PC-9 (cell line): ENCODE measurements around the gene PCYT2. TPM values are rescaled to one million over a fixed set of nuclear protein-coding genes. Genes with fewer than 3 reads are reported as not detected.

Source experiments
- BruUV-seq: library from RNA; stranded (reverse); fragments of 400-500 nt; replicated peaks from 2 replicates; lab custom pipeline; 2021; lab: Mats Ljungman, UMichigan
- CTCF ChIA-PET: fragments of 300-600 bp; sonication (Branson Sonifier 250); formaldehyde crosslinking; loops from one replicate; lab custom pipeline; 2022; ENCODE audit warnings: antibody characterized with exemption; lab: Charles Lee
- POLR2A ChIA-PET: fragments of 300-600 bp; sonication (Branson Sonifier 250); formaldehyde crosslinking; loops from one replicate; lab custom pipeline; 2022; ENCODE audit warnings: antibody characterized with exemption; ENCODE audit not compliant: unreplicated experiment; lab: Charles Lee
- DNase-seq, 2 experiments: peaks; one replicate each; pipeline versions ENCODE4 v3.0.0 to v3.0.0-alpha.2; 2015 to 2022; ENCODE audit warnings: mixed read lengths in 1 of 2
- H2AFZ ChIP-seq: fragments of 200-600 bp; sonication (generic); 2 replicates; pipeline ENCODE4 v1.8.1; 2017; ENCODE audit warnings: antibody characterized with exemption
- H3F3A ChIP-seq: fragments of 200-600 bp; sonication (generic); 2 replicates; pipeline ENCODE4 v1.8.1; 2017; ENCODE audit warnings: antibody characterized with exemption, mild to moderate bottlenecking, low read depth; ENCODE audit not compliant: insufficient read depth
- H3K27ac ChIP-seq: fragments of 200-600 bp; sonication (generic); 2 replicates; pipeline ENCODE4 v1.6.1; 2016; ENCODE audit warnings: mixed run types
- H3K27me3 ChIP-seq: fragments of 200-600 bp; sonication (generic); 2 replicates; pipeline ENCODE4 v1.6.1; 2016; ENCODE audit warnings: low read depth, mixed run types; ENCODE audit not compliant: insufficient read depth
- H3K36me3 ChIP-seq: fragments of 200-600 bp; sonication (generic); 2 replicates; pipeline ENCODE4 v1.6.1; 2016; ENCODE audit warnings: low read depth, mixed run types
- H3K4me1 ChIP-seq: fragments of 200-600 bp; sonication (generic); replicated peaks from 2 replicates; pipeline ENCODE4 v1.6.1; 2016; ENCODE audit warnings: mixed run types; ENCODE audit not compliant: insufficient read depth
- H3K4me2 ChIP-seq: fragments of 200-600 bp; sonication (generic); 2 replicates; pipeline ENCODE4 v1.6.1; 2017; ENCODE audit warnings: mixed run types
- H3K4me3 ChIP-seq: fragments of 200-600 bp; sonication (generic); 2 replicates; pipeline ENCODE4 v1.6.1; 2016; ENCODE audit warnings: mixed run types
- H3K79me2 ChIP-seq: fragments of 200-600 bp; sonication (generic); 2 replicates; pipeline ENCODE4 v1.6.1; 2017; ENCODE audit warnings: low read depth, mixed run types
- H3K9me2 ChIP-seq: fragments of 200-600 bp; sonication (generic); 2 replicates; pipeline ENCODE4 v1.8.1; 2017; ENCODE audit warnings: mild to moderate bottlenecking; ENCODE audit not compliant: insufficient read depth
- H3K9me3 ChIP-seq: fragments of 200-600 bp; sonication (generic); 2 replicates; pipeline ENCODE4 v1.8.1; 2016; ENCODE audit warnings: low read depth; ENCODE audit not compliant: insufficient read depth
- H4K20me1 ChIP-seq: fragments of 200-600 bp; sonication (generic); 2 replicates; pipeline ENCODE4 v1.8.1; 2017; ENCODE audit not compliant: insufficient read depth
- EZH2 ChIP-seq: fragments of 200-600 bp; sonication (generic); IDR thresholded peaks from 2 replicates; pipeline ENCODE4 v1.8.0; 2017; ENCODE audit warnings: antibody characterized with exemption, low read depth
- intact Hi-C: fragments of 100-400 bp; cut with micrococcal nuclease; formaldehyde crosslinking; loops from one replicate; pipeline ENCODE4 v1.10.0; 2022; ENCODE audit not compliant: unreplicated experiment
- total RNA-seq: library from RNA; stranded (reverse); gene quantifications from 2 replicates; pipeline ENCODE4 v1.2.3, GENCODE V29; 2021
- TF ChIP-seq, protein P1 (sequence below): fragments of 200-600 bp; sonication (generic); conservative IDR thresholded peaks from 2 replicates; pipeline ENCODE4 v1.6.1; 2017; ENCODE audit warnings: mixed run types, antibody characterized with exemption, mild to moderate bottlenecking, moderate library complexity

Gene PCYT2
- total RNA-seq, 1 experiment from 2014 or later = 82.2 TPM

DNA sequence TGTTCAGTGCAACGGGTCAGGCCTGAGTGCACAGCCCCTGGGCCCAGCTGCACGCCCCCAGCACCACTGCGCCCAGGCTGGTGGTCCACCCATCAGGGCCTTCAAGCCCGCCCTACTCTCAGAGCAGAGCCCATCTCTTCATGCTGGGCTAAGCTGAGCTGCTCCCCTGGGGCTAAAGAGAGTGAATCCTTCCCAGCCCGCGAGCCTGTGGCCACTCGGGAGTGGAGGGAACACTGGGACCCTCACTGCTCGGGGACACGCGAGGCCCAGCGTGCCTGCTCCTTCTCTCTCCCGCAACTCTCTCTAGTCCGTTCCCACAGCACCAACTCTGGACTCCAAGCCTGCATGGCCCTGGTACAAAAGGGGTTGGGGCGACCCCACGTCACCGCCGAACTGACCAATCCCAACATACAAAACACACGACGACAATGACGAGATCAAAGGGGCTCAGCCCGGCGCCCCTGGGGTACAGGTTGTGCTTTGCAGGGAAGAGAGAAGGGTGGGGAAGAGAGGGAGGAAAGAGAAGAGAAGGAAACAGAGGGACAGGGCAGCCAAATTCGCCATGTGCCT lies 10.9 kb upstream of the PCYT2 start:
- TSS peak; percentile 10 for BruUV-seq
- Histone ChIP-seq H3K27me3 (no peaks in the 10 kb centered on the region), H3K4me1 (peaks cover 58% of the 10 kb centered on the region), H3K4me3 (no peak overlapping the region; the same call in 1 of the 2 replicates), H3K79me2 (peaks cover 79% of the 10 kb centered on the region), H4K20me1 (peaks cover 17% of the 10 kb centered on the region), H3K4me2 (peak overlapping the region; percentile 86; the same call in 1 of the 2 replicates), H3F3A (peaks cover 41% of the 10 kb centered on the region; the same call in 1 of the 2 replicates), H3K27ac (no peak overlapping the region; the same call in 1 of the 2 replicates), H3K36me3 (no peaks in the 10 kb centered on the region), H3K9me2 (no peaks in the 10 kb centered on the region), H3K9me3 (no peaks in the 10 kb centered on the region), H2AFZ (no peak overlapping the region)
- no peak for DNase-seq
- intact Hi-C loops = no loop called here
- CTCF ChIA-PET = no interaction called here
- POLR2A ChIA-PET = interaction anchor here (1.2 kb wide), 1 partner anchor 219 kb away, joined by 8 read pairs; the partner anchor contains the start of gene MRPL12
- TF ChIP-seq, protein P1, sequence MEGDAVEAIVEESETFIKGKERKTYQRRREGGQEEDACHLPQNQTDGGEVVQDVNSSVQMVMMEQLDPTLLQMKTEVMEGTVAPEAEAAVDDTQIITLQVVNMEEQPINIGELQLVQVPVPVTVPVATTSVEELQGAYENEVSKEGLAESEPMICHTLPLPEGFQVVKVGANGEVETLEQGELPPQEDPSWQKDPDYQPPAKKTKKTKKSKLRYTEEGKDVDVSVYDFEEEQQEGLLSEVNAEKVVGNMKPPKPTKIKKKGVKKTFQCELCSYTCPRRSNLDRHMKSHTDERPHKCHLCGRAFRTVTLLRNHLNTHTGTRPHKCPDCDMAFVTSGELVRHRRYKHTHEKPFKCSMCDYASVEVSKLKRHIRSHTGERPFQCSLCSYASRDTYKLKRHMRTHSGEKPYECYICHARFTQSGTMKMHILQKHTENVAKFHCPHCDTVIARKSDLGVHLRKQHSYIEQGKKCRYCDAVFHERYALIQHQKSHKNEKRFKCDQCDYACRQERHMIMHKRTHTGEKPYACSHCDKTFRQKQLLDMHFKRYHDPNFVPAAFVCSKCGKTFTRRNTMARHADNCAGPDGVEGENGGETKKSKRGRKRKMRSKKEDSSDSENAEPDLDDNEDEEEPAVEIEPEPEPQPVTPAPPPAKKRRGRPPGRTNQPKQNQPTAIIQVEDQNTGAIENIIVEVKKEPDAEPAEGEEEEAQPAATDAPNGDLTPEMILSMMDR = no peak
- TF ChIP-seq EZH2 = no peak

DNA sequence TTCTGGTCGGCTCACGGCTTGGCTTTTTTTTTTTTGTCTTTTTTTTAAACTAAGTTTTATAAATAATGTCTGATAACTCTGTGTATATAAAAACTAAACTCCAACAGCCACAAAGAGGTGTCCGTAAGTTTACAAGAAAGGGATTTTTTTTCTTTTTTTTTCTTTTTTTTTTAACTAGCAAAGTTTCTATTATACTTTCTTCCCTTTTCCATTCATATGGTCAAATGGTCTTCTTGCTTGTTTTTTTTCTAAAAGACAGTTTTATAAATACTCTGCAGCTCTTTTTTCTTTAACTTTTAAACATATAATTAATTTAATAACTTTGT lies 10.3 kb upstream of the PCYT2 start:
- no TSS peak for BruUV-seq
- no peaks in the 10 kb centered on the region for H3K36me3 ChIP-seq
- no peaks in the 10 kb centered on the region for H3K9me2 ChIP-seq
- ChIA-PET CTCF (no interaction called here), POLR2A (no interaction called here)
- no peak overlapping the region for H3K4me3 ChIP-seq
- DNase-seq = no peak
- no peak overlapping the region for H3K27ac ChIP-seq
- peaks cover 59% of the 10 kb centered on the region for H3K4me1 ChIP-seq
- peaks cover 47% of the 10 kb centered on the region for H3F3A ChIP-seq
- H3K4me2 ChIP-seq = no peak overlapping the region
- H2AFZ ChIP-seq = no peak overlapping the region
- H3K27me3 ChIP-seq = no peaks in the 10 kb centered on the region
- H3K79me2 ChIP-seq = peaks cover 78% of the 10 kb centered on the region
- peaks cover 17% of the 10 kb centered on the region for H4K20me1 ChIP-seq
- intact Hi-C loops = no loop called here
- TF ChIP-seq EZH2 = no peak
- H3K9me3 ChIP-seq = no peaks in the 10 kb centered on the region

DNA sequence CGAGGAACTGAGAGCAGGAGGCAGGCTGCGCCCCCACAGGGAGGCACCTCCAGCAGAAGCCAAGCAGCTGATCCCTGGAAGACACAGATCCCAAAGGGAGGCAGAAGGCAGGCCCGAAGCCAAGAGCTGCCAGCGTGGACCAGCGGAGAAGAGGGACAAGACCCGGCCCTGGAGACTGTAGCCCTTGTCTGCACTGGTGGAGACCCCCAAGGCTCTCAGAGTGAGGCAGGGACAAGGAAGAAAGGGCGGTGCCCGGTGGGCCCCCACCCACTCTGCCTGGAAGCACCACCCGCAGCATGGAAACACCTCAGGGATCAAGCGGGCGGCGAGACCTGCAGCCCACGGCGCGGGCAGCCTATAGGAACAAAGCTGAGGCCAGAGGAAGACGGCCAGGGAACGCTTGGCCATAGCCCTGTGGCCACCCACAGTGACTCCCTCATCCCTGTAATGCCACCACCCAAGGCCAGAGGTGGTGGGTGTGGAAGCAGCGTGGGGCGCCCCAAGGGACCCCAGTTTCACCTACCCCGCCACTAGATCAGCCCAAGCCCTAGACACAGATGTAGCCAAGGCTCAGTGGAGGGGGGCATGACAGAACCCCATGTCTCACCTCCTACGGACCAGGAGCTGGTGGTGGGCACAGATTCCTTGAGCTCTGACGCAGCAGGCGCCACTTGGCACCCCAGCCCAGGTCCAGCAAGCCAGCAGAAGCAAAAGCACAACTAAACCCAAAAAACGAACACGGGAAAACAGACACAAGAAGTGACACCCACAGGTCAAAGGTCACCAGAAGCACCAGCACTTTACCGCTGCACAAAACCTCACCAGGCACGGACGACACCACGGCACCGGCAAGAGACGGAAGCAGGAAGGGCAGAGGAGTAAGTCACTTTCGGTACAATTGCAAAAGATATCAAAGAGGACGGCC lies 9.7 kb upstream of the PCYT2 start:
- H3K9me3 ChIP-seq = no peaks in the 10 kb centered on the region
- no peaks in the 10 kb centered on the region for H3K27me3 ChIP-seq
- intact Hi-C loops = no loop called here
- no peak overlapping the region for H3K27ac ChIP-seq
- no TSS peak for BruUV-seq
- H4K20me1 ChIP-seq = peaks cover 14% of the 10 kb centered on the region
- DNase-seq = no peak
- no peaks in the 10 kb centered on the region for H3K36me3 ChIP-seq
- peaks cover 76% of the 10 kb centered on the region for H3K79me2 ChIP-seq
- H2AFZ ChIP-seq = no peak overlapping the region
- H3K4me3 ChIP-seq = no peak overlapping the region
- TF ChIP-seq, protein P1 = no peak
- TF ChIP-seq EZH2 = no peak
- peaks cover 61% of the 10 kb centered on the region for H3K4me1 ChIP-seq
- ChIA-PET CTCF (no interaction called here), POLR2A (interaction anchor here (0.6 kb wide), 2 partner anchors 47 to 178 kb away, joined by 4 to 6 read pairs; no protein-coding TSS in a partner anchor)
- peaks cover 49% of the 10 kb centered on the region for H3F3A ChIP-seq
- no peaks in the 10 kb centered on the region for H3K9me2 ChIP-seq
- H3K4me2 ChIP-seq = no peak overlapping the region
